ENCODE results near the gene AIFM3. TPM values are rescaled to one million over a fixed set of nuclear protein-coding genes. Genes with fewer than 3 reads are reported as not detected.

The AIFM3 gene
- total and polyA plus RNA-seq, 2 donors (not counting 3 experiments of a cell fraction or from before 2014, with no cell fraction given): 0.15 TPM; not detected in 1

GRCh38 chr22:20963201-20964052 lies 3.6 kb upstream of the AIFM3 start:
- no peak overlapping the region for H3K27ac ChIP-seq (ENCODE audit: insufficient read depth, low read depth, low read length)
- DNase-seq (ENCODE audit: low read depth, low spot score) (no peak), FAIRE-seq (no peak)
- no TSS peak for BruUV-seq (replicated peaks)
- no peak overlapping the region for H3K4me2 ChIP-seq (ENCODE audit: insufficient read depth, low read length)
- no peaks in the 10 kb centered on the region for H3K36me3 ChIP-seq (ENCODE audit: control insufficient read depth in 2 of 2, extremely low read depth in 1 of 2, insufficient read depth in 2 of 2, low read length in 2 of 2)
- TF ChIP-seq POLR2AphosphoS5 (IDR thresholded peaks at IDR 0.05; ENCODE audit: insufficient read depth, low read depth, low read length) (no peak), GATA2 (IDR thresholded peaks at IDR 0.05; ENCODE audit: insufficient read depth, insufficient read length, low read depth, low read length) (no peak), JUN (IDR thresholded peaks at IDR 0.05; ENCODE audit: borderline replicate concordance, insufficient read depth, insufficient read length, low read depth) (no peak), POLR2A (IDR thresholded peaks at IDR 0.05; ENCODE audit: low read depth, low read length) (no peak), MYC (IDR thresholded peaks at IDR 0.05; ENCODE audit: low read depth, low read length) (no peak), CTCF (IDR thresholded peaks at IDR 0.05; ENCODE audit: extremely low read depth in 1 of 2, insufficient read depth in 1 of 2, low read depth in 1 of 2, low read length in 2 of 2) (no peak), EZH2 (IDR thresholded peaks at IDR 0.05; ENCODE audit: borderline replicate concordance, low read depth, low read length, severe bottlenecking) (no peak)
- H3K4me1 ChIP-seq (ENCODE audit: control insufficient read depth, extremely low read depth, insufficient read depth, low read length): no peaks in the 10 kb centered on the region
- H3K9ac ChIP-seq (replicated peaks; ENCODE audit: extremely low read depth, insufficient read depth, low read length): no peak overlapping the region
- intact Hi-C loops (cut with micrococcal nuclease) (loop anchor here (5.0 kb wide), 1 partner anchor 46 kb away; the partner anchor contains the start of gene CRKL), dilution Hi-C loops (cut with MboI; ENCODE audit: extremely low pct_ligation_motif_present, low sequenced_read_pairs) (no loop called here)
- H3K27me3 ChIP-seq (ENCODE audit: control insufficient read depth in 2 of 2, insufficient read depth in 2 of 2, low read length in 2 of 2): peaks cover 4 to 18% of the 10 kb centered on the region in 2 experiments
- H3K9me3 ChIP-seq (replicated peaks; ENCODE audit: control insufficient read depth, insufficient read depth, low read length): no peaks in the 10 kb centered on the region
- no peak overlapping the region for H3K4me3 ChIP-seq (replicated peaks in 1 of 3; ENCODE audit: insufficient read depth in 1 of 3, low read depth in 1 of 3, low read length in 3 of 3)
- no peaks in the 10 kb centered on the region for H3K79me2 ChIP-seq (ENCODE audit: control insufficient read depth, insufficient read depth, low read length)
- H4K20me1 ChIP-seq (replicated peaks; ENCODE audit: control insufficient read depth, extremely low read depth, insufficient read depth, low read length): no peaks in the 10 kb centered on the region
- ChIA-PET CTCF (interaction anchor here (1.2 to 2.5 kb wide), 2 partner anchors 8 to 78 kb away, joined by 4 to 6 read pairs; no protein-coding TSS in a partner anchor), POLR2A (no interaction called here)
- H3K9me1 ChIP-seq (replicated peaks; ENCODE audit: control insufficient read depth, extremely low read depth, insufficient read depth, low read length): no peaks in the 10 kb centered on the region
- H2AFZ ChIP-seq (ENCODE audit: low read depth, low read length): no peak overlapping the region

Measured in endothelial cell of umbilical vein (primary cell).